ENCODE results near the gene SLC6A17.

DNA sequence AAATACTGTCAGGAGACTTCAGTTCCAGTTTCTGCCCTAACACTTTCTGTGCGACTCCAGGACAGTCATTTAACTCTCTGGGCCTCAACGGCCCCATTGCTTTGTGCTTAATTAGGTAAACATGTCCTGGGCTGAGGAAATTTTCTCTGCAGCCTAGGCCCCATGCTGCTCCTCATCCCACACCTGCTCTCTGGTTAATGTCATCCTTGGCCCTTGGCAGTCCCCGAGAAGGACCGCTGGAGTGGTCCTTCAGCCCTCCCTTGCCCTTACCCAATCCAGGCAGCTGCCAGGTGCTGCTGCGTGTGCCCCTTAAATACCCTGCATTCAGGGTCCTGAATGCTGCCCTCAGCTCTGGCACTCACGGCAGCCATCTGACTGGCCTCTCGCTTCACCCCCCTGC, 19.3 kb upstream of the SLC6A17 start:
- TF ChIP-seq, protein P1, sequence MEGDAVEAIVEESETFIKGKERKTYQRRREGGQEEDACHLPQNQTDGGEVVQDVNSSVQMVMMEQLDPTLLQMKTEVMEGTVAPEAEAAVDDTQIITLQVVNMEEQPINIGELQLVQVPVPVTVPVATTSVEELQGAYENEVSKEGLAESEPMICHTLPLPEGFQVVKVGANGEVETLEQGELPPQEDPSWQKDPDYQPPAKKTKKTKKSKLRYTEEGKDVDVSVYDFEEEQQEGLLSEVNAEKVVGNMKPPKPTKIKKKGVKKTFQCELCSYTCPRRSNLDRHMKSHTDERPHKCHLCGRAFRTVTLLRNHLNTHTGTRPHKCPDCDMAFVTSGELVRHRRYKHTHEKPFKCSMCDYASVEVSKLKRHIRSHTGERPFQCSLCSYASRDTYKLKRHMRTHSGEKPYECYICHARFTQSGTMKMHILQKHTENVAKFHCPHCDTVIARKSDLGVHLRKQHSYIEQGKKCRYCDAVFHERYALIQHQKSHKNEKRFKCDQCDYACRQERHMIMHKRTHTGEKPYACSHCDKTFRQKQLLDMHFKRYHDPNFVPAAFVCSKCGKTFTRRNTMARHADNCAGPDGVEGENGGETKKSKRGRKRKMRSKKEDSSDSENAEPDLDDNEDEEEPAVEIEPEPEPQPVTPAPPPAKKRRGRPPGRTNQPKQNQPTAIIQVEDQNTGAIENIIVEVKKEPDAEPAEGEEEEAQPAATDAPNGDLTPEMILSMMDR (IDR thresholded peaks at IDR 0.05; ENCODE audit: low read length) = no peak
- TF ChIP-seq EZH2 (optimal IDR thresholded peaks at IDR 0.05; ENCODE audit: low read depth, low read length) (no peak), EZH2phosphoT487 (IDR thresholded peaks at IDR 0.05; ENCODE audit: low read length) (no peak)

Data from MM.1S (cell line).